Measurements from ENCODE around the gene RANBP10.

- TF ChIP-seq CTCF (IDR thresholded peaks at IDR 0.05) (no peak), POLR2AphosphoS5 (IDR thresholded peaks at IDR 0.05; ENCODE audit: low read depth, low read length) (no peak), SIN3A (IDR thresholded peaks at IDR 0.05; ENCODE audit: borderline replicate concordance, insufficient read depth, low read depth, low read length) (no peak), TCF7L2 (IDR thresholded peaks at IDR 0.05; ENCODE audit: low read depth, low read length) (no peak)
Measured at GRCh38 chr16:67707790-67708189, 98.6 kb downstream of the RANBP10 start.
